GM12878 (cell line): ENCODE data around the gene DCAF15. TPM values are rescaled to one million over a fixed set of nuclear protein-coding genes. Genes with fewer than 3 reads are reported as not detected.

ENCODE experiments used
- ATAC-seq: fragments of 200-7000 bp; cut with Tn5 transposase; 3 replicates; pipeline ENCODE4 v1.9.1; 2020; ENCODE audit warnings: mild to moderate bottlenecking, moderate library complexity
- BruUV-seq: library from RNA; stranded (reverse); fragments of 400-500 nt; replicated peaks from 2 replicates; lab custom pipeline; 2021; lab: Mats Ljungman, UMichigan
- CTCF ChIA-PET: fragments of 300-600 bp; sonication (Branson Sonifier 250); formaldehyde crosslinking; extraction: SDS; loops from one replicate; lab custom pipeline; 2021; ENCODE audit warnings: inconsistent platforms; lab: Yijun Ruan, JAX
- POLR2A ChIA-PET: fragments of 350-600 bp; formaldehyde crosslinking; extraction: SDS; loops from one replicate; lab custom pipeline; 2021; ENCODE audit warnings: inconsistent platforms; lab: Charles Lee
- RAD21 ChIA-PET: fragments of 300-600 bp; sonication (Branson Sonifier 250); formaldehyde crosslinking; loops from one replicate; lab custom pipeline; 2023; ENCODE audit warnings: antibody characterized with exemption; ENCODE audit not compliant: unreplicated experiment; lab: Charles Lee
- SMC1A ChIA-PET: fragments of 300-600 bp; sonication (Branson Sonifier 250); formaldehyde crosslinking; loops from one replicate; lab custom pipeline; 2023; ENCODE audit not compliant: unreplicated experiment, uncharacterized antibody; lab: Charles Lee
- DNase-seq: peaks from one replicate; pipeline ENCODE4 v3.0.0-alpha.2; 2011; ENCODE audit warnings: low read depth, low spot score
- FAIRE-seq: peaks from 3 replicates; lab custom pipeline; 2011; peaks lifted over from hg19 to GRCh38; lab: Jason Lieb, UNC
- H2AFZ ChIP-seq: 2 replicates; pipeline ENCODE4 v1.6.0; 2011; ENCODE audit warnings: low read depth, low read length, control low read depth; ENCODE audit not compliant: control insufficient read depth
- H3K27ac ChIP-seq: 2 replicates; pipeline ENCODE4 v1.5.1; 2011; ENCODE audit warnings: control low read depth; ENCODE audit not compliant: control insufficient read depth, insufficient read depth
- H3K27me3 ChIP-seq, 2 experiments: replicated peaks in 1 of 2; 2 replicates each; pipeline versions ENCODE4 v1.6.0 to v1.6.1; 2011; ENCODE audit warnings: low read length in 1 of 2; ENCODE audit not compliant: control insufficient read depth in 2 of 2, insufficient read depth in 2 of 2
- H3K36me3 ChIP-seq, 2 experiments: 2 replicates each; pipeline ENCODE4 v1.5.1; 2011; ENCODE audit warnings: low read length in 1 of 2; ENCODE audit not compliant: control insufficient read depth in 2 of 2, insufficient read depth in 2 of 2
- H3K4me1 ChIP-seq: 2 replicates; pipeline ENCODE4 v1.6.1; 2011; ENCODE audit warnings: mild to moderate bottlenecking, low read length, moderate library complexity, mixed read lengths; ENCODE audit not compliant: control insufficient read depth, insufficient read depth
- H3K4me2 ChIP-seq: 2 replicates; pipeline ENCODE4 v1.6.0; 2011; ENCODE audit warnings: control low read depth; ENCODE audit not compliant: control insufficient read depth, insufficient read depth
- H3K4me3 ChIP-seq: fragments of 200-600 bp; sonication (generic); 2 replicates; pipeline ENCODE4 v1.5.1; 2016
- H3K79me2 ChIP-seq: 2 replicates; pipeline ENCODE4 v1.6.0; 2011; ENCODE audit warnings: low read length; ENCODE audit not compliant: control insufficient read depth, insufficient read depth
- H3K9ac ChIP-seq: 2 replicates; pipeline ENCODE4 v1.8.0; 2011; ENCODE audit warnings: low read length, control low read depth, mixed read lengths; ENCODE audit not compliant: control insufficient read depth, insufficient read depth
- H3K9me3 ChIP-seq: replicated peaks from 3 replicates; pipeline ENCODE4 v1.5.1; 2011; ENCODE audit warnings: mild to moderate bottlenecking, low read length; ENCODE audit not compliant: control insufficient read depth, insufficient read depth
- H4K20me1 ChIP-seq: 2 replicates; pipeline ENCODE4 v1.6.0; 2011; ENCODE audit not compliant: control insufficient read depth, insufficient read depth
- HCFC1 ChIP-seq: fragments of 150-350 bp; IDR thresholded peaks from 2 replicates; pipeline ENCODE4 v1.6.1; 2014; ENCODE audit warnings: low read length
- NR2F1 ChIP-seq: fragments of 450-650 bp; conservative IDR thresholded peaks from 2 replicates; pipeline ENCODE4 v1.6.1; 2017; ENCODE audit warnings: mild to moderate bottlenecking
- RUNX3 ChIP-seq: IDR thresholded peaks from 2 replicates; pipeline ENCODE4 v1.6.1; 2012; ENCODE audit warnings: low read length, inconsistent platforms
- YBX1 ChIP-seq: fragments of 450-650 bp; IDR thresholded peaks from 2 replicates; pipeline ENCODE4 v1.6.1; 2016; ENCODE audit warnings: antibody characterized with exemption
- ZZZ3 ChIP-seq: IDR thresholded peaks from 2 replicates; pipeline ENCODE4 v1.6.1; 2011; ENCODE audit warnings: low read depth; ENCODE audit not compliant: control insufficient read depth, insufficient read length
- WGBS: methylation state at CpG from one replicate; pipeline ENCODE4 v1.1.6; 2016; ENCODE audit warnings: low lambda C conversion rate; ENCODE audit not compliant: insufficient replicate concordance, insufficient coverage; ENCODE audit errors: missing lambda C conversion rate; 5-methylcytosine and 5-hydroxymethylcytosine counted together
- in situ Hi-C: fragments of 300-500 bp; cut with MboI; formaldehyde crosslinking; loops from 9 replicates; pipeline ENCODE4 v1.14.3; 2018; ENCODE audit warnings: mixed read lengths
- intact Hi-C: fragments of 100-400 bp; cut with micrococcal nuclease; formaldehyde crosslinking; loops from one replicate; pipeline ENCODE4 v1.14.2; 2022; ENCODE audit not compliant: unreplicated experiment
- polyA plus RNA-seq, 11 experiments: library from polyadenylated mRNA; depleted of rRNA in 4 of 11; unstranded in 6 of 11; stranded (reverse) in 5 of 11; fragments of >200 nt; fragmentation: Nextera tagmentation in 4 of 11; fragmentation: Illumina TruSeq in 1 of 11; extraction: Ambion mirVana in 4 of 11; extraction: Trizol in 1 of 11; gene quantifications; 1 replicate in 1 of 11; 2 replicates in 10 of 11; pipeline versions ENCODE4 v1.2.1 to v1.2.3, GENCODE V29; 2011 to 2016; ENCODE audit warnings: inconsistent platforms in 2 of 11, missing spikeins in 2 of 11, low read depth in 1 of 11
- total RNA-seq, 4 experiments: library from RNA; depleted of rRNA in 3 of 4; stranded (reverse); fragments of >200 nt in 3 of 4; fragmentation: Illumina TruSeq in 1 of 4; extraction: Trizol in 1 of 4; gene quantifications; 2 replicates each; pipeline versions ENCODE4 v1.2.1 to v1.2.3, GENCODE V29; 2013 to 2021
- TF ChIP-seq, protein P1 (sequence below): fragments of 450-650 bp; IDR thresholded peaks from 2 replicates; pipeline ENCODE4 v1.6.1; 2017; ENCODE audit warnings: low read depth, mild to moderate bottlenecking, moderate library complexity

DCAF15 gene
- total and polyA plus RNA-seq, 10 of the 15 experiments (the other 5 are each of a cell fraction or from before 2014, with no cell fraction given), result 0.16 to 63.4 (median 26.6) TPM

- no peak for FAIRE-seq
- Histone ChIP-seq H3K79me2 (no peaks in the 10 kb centered on the region; the same call in 1 of the 2 replicates), H3K27ac (no peak overlapping the region), H3K4me1 (peaks cover 13% of the 10 kb centered on the region), H3K27me3 (no peaks in the 10 kb centered on the region), H3K36me3 (peaks cover 0 to 3% of the 10 kb centered on the region in 2 experiments; a peak in 2 of 4 replicates), H3K4me2 (no peak overlapping the region), H3K4me3 (no peak overlapping the region), H2AFZ (no peak overlapping the region), H3K9me3 (peaks cover 5% of the 10 kb centered on the region; the same call in 2 of the 3 replicates), H3K9ac (no peak overlapping the region), H4K20me1 (no peaks in the 10 kb centered on the region)
- no peak for ATAC-seq
- no peak for DNase-seq
- intact Hi-C loops, result no loop called here
- BruUV-seq, result no TSS peak
- 90% methylated on average over 22 of the region's 22 CpGs for WGBS
- ChIA-PET POLR2A (no interaction called here), CTCF (interaction anchor here (0.6 kb wide), 1 partner anchor 62 kb away, joined by 3 read pairs; no protein-coding TSS in a partner anchor), RAD21 (no interaction called here), SMC1A (interaction anchor here (1.9 kb wide), 1 partner anchor 27 kb away, joined by 5 read pairs; no protein-coding TSS in a partner anchor)
- in situ Hi-C loops, result no loop called here
- TF ChIP-seq HCFC1, result no peak
- TF ChIP-seq ZZZ3, result no peak
- no peak for TF ChIP-seq NR2F1
- TF ChIP-seq YBX1, result no peak
- TF ChIP-seq RUNX3, result no peak
- TF ChIP-seq, protein P1, sequence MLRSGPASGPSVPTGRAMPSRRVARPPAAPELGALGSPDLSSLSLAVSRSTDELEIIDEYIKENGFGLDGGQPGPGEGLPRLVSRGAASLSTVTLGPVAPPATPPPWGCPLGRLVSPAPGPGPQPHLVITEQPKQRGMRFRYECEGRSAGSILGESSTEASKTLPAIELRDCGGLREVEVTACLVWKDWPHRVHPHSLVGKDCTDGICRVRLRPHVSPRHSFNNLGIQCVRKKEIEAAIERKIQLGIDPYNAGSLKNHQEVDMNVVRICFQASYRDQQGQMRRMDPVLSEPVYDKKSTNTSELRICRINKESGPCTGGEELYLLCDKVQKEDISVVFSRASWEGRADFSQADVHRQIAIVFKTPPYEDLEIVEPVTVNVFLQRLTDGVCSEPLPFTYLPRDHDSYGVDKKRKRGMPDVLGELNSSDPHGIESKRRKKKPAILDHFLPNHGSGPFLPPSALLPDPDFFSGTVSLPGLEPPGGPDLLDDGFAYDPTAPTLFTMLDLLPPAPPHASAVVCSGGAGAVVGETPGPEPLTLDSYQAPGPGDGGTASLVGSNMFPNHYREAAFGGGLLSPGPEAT, result no peak
Measured at GRCh38 chr19:13996928-13997630, 44.8 kb downstream of the DCAF15 start.
